Testis (tissue), 2 donors: ENCODE results near the gene PRICKLE4.

Experiments
- POLR2A ChIP-seq: fragments of 450-650 bp; IDR thresholded peaks from one replicate; pipeline ENCODE4 v1.6.1; 2017; ENCODE audit warnings: antibody characterized with exemption, mild to moderate bottlenecking, moderate library complexity
- TF ChIP-seq, protein P1 (sequence below), 3 experiments: fragments of 450-650 bp in 2 of 3; fragments of 200-600 bp in 1 of 3; sonication (generic) in 1 of 3; IDR thresholded peaks; one replicate each; pipeline ENCODE4 v1.5.1; 2016 to 2019; ENCODE audit warnings: antibody characterized with exemption in 3 of 3, mild to moderate bottlenecking in 2 of 3, moderate library complexity in 1 of 3

DNA sequence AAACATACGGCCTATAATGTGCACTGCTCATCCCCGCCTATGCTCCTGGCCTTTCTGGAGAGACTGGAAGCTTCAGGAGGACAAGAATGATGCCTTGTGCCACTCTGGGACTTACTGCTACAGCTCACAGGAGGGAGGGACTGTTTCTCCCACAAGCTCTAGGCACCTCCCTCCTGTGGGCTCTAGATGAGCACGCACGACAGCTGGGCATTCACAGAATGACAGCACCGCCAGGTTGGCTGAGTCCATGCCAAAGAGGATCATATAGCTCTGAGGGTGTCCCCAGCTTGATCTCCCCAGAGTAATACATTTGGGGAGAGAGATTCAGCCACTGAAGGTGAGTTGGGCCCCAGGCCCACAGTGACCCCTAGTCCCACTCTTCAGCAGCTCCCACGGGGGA, 23.3 kb upstream of the PRICKLE4 start:
- no peak for TF ChIP-seq POLR2A
- TF ChIP-seq, protein P1, sequence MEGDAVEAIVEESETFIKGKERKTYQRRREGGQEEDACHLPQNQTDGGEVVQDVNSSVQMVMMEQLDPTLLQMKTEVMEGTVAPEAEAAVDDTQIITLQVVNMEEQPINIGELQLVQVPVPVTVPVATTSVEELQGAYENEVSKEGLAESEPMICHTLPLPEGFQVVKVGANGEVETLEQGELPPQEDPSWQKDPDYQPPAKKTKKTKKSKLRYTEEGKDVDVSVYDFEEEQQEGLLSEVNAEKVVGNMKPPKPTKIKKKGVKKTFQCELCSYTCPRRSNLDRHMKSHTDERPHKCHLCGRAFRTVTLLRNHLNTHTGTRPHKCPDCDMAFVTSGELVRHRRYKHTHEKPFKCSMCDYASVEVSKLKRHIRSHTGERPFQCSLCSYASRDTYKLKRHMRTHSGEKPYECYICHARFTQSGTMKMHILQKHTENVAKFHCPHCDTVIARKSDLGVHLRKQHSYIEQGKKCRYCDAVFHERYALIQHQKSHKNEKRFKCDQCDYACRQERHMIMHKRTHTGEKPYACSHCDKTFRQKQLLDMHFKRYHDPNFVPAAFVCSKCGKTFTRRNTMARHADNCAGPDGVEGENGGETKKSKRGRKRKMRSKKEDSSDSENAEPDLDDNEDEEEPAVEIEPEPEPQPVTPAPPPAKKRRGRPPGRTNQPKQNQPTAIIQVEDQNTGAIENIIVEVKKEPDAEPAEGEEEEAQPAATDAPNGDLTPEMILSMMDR (IDR thresholded peaks at IDR 0.05): no peak
